Pulmonary artery endothelial cell (primary cell): ENCODE data around the gene VWA5B2. TPM values are rescaled to one million over a fixed set of nuclear protein-coding genes. Genes with fewer than 3 reads are reported as not detected.
"Not testable (repeated sequence)": the region's sequence is repeated elsewhere in the genome, so short reads cannot be mapped to it uniquely, and the experiment has no call there.

Source experiments
- DNase-seq: peaks from one replicate; pipeline ENCODE4 v3.0.0-alpha.2; 2011; ENCODE audit warnings: low read depth, low spot score
- total RNA-seq: library from RNA; depleted of rRNA; stranded (reverse); fragments of >200 nt; gene quantifications from 2 replicates; pipeline ENCODE4 v1.2.3, GENCODE V29; 2014

The VWA5B2 gene
- total RNA-seq, 1 donor from 2014 or later, result not detected

DNA sequence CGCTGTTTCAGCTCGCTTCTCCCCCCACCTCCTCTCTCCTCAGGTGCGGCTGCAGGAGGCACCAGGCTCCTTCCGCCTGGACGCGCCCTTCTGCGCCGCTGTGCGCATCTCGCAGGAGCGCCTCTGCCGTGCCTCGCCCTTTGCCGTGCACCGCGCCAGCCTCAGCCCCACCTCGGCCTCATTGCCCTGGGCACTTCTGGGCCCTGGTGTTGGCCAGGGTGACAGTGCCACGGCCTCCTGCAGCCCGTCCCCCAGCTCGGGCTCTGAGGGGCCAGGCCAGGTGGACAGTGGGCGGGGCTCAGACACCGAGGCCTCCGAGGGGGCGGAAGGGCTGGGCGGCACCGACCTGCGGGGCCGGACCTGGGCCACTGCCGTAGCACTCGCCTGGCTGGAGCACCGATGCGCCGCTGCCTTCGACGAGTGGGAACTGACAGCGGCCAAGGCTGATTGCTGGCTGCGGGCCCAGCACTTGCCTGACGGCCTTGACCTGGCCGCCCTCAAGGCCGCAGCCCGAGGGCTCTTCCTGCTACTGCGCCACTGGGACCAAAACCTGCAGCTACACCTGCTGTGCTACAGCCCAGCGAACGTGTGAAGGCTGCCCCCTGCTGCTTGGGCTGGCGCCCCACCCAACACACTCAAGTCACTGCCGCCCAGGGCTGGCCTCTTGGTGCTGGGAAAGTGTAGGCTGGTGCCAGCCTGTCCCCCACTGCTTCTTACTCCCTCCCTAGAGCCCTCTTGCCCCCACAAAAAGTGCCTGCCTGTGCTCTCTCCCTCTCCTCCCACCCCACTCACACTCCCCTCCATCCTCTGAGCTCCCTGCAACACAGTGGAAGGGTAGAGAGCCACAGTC lies 12.3 kb downstream of the VWA5B2 start:
- DNase-seq, result no peak

DNA sequence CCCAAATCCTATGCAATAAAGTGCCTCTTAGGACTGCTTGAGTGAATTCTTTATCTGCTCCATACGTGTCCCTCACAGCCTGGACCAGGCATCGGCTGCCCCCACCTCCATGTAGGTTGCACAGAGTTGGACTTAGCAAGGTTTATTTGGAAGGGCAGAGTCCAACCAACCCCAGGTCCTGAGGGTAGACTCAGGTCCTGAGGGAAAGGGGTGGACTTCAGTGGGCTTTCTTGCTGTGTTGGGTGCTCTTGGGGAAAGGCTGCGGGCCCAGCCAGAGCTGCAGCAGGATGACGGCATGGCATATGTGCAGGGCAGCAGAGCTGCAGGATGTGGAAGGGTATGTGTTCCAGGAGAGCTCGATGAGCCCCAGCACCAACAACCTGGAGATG lies 12.9 kb downstream of the VWA5B2 start:
- no peak for DNase-seq

DNA sequence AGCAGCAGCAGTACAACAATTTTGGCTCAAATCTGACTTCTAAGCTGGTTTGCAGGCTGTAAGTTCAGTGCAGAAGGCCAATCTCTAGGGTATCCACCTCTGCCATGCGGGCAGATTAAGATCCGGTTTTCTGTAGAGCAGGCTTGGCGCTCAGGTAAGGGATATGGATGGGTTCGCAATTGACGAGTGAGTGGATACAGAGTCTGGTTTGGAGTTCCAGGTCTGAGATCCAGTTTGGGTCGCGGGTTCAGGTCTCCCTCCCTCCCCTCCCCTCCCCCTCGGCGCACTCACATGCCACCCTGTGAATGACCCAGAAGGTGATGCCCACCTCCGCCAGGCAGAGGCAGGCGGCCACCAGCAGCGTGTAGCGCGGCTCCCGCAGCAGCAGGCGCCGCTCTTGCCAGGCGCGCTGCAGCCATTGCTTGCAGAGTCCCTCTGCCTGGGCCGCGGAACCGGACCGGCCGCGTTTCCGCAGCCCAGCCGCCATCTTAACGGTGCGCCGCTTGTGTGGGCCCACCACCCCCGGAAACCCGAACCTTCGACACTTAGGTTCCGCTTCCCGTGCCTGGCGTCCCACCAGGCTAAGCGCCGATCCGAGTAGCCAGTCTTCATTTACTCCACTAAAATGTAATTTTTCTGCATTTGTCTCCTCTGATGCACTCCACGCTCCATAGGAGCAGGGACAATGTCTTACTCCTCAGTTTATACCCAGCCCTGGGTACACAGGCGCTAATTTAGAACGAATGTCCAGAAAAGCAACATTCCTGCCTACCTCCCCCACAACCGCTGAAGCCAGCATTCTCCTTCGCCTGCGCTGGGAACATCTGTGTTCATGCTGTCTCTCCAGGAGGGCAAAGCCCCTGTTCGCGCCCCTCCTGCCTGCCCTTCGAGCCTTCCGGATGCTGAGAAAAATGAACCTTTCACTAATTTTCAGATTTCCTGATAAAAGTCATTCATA lies 19.3 kb downstream of the VWA5B2 start, which contains the start of gene ALG3:
Gene ALG3, minus strand, starts transcription at position 509 of the 958 bp plus-strand sequence. Its CDS starts 22 bp downstream, at position 487.
- peak; percentile 64 for DNase-seq

DNA sequence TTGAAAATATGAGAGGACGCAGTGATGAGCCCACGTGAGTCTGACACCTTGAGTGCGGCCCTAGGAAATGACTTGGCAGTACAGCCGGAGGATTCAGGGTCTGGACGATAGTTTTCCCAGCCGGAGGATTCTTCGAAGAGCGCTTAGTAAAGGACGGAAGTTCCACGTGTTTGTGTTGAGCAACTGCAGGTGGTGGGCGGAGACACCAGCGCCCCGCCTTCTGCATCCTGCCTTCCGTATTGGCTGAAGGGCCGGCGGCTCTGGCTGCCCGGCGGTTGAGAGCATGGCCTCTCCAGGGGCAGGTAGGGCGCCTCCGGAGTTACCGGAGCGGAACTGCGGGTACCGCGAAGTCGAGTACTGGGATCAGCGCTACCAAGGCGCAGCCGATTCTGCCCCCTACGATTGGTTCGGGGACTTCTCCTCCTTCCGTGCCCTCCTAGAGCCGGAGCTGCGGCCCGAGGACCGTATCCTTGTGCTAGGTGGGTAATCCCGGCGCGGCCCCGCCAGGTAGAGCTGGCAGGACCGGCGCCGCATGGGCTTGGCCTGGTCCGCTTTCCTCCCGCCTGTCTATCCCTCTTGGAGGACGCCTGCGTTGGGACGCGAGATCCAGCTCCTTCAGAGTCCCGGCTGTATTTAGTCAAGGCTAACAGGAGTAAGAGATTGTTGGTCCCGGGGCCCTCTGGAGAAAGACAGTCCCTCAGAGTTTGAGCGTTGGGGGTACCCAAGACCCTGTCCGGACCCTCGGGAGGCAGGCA lies 20.2 kb downstream of the VWA5B2 start, which contains the start of gene EEF1AKMT4:
Gene EEF1AKMT4, plus strand, starts transcription at position 261 of the 755 bp plus-strand sequence. Its CDS starts 23 bp downstream, at position 284.
- DNase-seq, result peak; percentile 95

DNA sequence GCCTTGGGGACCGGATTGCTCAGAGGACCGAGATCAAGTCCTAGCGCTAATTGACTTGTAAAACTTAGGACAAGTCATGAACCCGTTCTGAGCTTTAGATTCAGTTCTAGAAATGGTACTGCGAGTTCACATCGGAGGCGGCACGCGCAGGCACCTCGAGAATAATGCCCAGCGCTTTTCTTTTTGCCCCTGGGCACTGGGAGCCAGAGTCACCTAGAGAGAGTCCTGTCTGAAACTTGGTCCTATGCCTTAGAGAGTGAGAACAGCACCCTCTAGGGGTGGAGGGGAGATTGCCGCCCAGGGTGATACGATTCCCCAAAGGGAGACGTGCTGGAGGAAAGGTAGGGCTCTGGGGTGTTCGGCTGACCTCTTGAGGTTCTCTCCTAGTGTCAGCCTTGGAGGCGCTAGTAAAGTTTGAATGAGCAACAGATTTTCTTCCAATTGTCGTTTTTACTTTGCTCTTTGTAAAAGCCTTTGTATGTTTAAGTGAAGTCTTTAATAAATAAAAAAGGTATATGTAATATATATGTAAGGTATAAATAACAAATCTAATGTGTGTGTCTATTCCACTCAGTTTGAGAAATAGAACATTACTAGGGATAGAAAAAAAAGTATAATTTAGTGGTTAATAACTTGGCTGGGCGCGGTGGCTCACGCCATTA lies 20.9 kb downstream of the VWA5B2 start:
- DNase-seq, result peak; percentile 64

DNA sequence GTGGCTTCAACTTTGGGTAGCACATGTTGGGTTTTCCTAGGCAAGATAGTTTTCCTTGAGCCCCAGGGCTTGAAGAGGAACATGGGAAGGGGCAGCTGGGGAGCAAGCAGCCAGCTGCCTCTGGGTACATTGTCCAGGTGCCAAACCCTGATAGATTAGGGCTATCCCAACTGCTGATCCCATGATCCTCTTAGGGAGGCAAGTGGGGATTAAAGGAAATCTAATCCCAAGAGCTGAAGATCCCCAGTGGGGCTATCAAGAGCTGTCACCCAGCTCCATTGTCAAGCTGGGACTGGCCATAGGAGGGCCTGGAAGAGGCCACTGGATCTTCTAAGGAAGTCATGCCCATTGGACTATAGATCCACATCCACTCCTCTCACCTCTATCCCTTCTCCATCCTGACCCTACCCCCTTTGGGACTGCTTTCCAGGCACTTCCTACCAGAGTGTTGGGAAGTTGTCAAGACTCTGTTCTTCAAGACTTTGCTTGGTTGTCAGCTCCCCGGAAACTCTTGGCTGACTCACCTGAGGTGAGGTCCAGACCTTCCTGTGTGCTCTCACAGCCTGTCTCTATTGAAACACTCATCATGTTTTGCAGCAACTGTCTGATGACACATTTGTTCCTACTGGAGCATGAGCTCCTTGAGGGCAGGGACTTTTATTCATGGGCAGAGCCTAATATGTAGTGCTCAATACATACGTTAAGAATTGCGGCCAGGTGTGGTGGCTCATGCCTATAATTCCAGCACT lies 26.1 kb downstream of the VWA5B2 start:
- DNase-seq, result no peak

DNA sequence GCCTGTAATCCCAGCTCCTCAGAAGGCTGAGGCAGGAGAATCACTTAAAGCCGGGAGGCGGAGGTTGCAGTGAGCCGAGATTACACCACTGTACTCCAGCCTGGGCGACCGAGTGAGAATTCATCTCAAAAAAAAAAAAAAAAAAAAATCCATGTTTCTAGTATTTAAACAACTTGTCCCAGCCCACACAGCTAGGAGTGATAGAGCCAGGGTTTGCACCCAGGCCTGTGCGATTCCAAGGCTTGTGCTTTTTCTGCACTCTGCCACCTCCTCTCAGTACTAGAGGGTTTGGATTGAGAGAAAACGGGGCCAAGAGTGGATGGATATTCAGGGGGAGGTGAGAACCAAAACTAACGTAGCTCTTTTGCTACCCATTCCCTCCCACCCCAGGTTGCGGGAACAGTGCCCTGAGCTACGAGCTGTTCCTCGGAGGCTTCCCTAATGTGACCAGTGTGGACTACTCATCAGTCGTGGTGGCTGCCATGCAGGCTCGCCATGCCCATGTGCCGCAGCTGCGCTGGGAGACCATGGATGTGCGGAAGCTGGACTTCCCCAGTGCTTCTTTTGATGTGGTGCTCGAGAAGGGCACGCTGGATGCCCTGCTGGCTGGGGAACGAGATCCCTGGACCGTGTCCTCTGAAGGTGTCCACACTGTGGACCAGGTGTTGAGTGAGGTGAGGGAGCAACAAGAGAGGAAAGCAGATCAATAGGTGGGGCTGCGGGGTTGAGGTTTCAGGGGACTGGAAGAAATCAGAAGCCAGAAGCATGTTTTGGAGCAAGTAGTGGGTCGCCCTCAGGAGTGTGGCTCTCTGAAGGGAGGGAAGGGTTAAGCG lies 27.9 kb downstream of the VWA5B2 start:
- no peak for DNase-seq

GRCh38 chr3:184258926-184259325 lies 29.5 kb downstream of the VWA5B2 start:
- DNase-seq, result no peak

DNA sequence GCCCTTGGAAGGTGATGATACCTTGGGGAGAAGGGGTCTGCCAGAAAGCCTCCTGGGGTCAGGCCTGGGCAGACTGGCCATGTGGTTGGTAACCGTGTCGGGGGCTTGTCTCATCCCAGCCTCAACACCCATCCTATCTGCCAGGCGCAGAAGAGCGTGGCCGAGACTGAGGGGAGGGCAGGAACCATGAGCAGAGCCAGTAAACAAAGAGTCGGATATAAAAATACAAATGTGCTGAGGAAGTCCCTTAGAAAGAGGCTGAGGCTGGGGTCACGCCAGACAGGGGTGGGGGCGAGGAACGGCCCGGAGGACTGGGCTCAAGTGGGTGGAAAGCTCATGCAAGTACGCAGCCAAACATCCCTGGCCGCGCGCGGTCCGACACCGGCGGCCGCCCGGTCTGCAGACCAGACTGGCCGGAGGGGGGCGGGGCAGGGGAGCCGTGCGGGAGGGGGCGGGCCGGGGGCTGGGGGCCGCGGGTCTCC lies 30.1 kb downstream of the VWA5B2 start:
- DNase-seq, result no peak

GRCh38 chr3:184259878-184260723 lies 30.7 kb downstream of the VWA5B2 start:
- no peak for DNase-seq

GRCh38 chr3:184260724-184261269 lies 31.4 kb downstream of the VWA5B2 start:
- no peak for DNase-seq

GRCh38 chr3:184261270-184261853 lies 32.0 kb downstream of the VWA5B2 start, which contains the start of gene CAMK2N2:
CAMK2N2 (minus strand) TSS chr3:184261553; CDS start chr3:184261285, 268 bp downstream.
- no peak for DNase-seq

DNA sequence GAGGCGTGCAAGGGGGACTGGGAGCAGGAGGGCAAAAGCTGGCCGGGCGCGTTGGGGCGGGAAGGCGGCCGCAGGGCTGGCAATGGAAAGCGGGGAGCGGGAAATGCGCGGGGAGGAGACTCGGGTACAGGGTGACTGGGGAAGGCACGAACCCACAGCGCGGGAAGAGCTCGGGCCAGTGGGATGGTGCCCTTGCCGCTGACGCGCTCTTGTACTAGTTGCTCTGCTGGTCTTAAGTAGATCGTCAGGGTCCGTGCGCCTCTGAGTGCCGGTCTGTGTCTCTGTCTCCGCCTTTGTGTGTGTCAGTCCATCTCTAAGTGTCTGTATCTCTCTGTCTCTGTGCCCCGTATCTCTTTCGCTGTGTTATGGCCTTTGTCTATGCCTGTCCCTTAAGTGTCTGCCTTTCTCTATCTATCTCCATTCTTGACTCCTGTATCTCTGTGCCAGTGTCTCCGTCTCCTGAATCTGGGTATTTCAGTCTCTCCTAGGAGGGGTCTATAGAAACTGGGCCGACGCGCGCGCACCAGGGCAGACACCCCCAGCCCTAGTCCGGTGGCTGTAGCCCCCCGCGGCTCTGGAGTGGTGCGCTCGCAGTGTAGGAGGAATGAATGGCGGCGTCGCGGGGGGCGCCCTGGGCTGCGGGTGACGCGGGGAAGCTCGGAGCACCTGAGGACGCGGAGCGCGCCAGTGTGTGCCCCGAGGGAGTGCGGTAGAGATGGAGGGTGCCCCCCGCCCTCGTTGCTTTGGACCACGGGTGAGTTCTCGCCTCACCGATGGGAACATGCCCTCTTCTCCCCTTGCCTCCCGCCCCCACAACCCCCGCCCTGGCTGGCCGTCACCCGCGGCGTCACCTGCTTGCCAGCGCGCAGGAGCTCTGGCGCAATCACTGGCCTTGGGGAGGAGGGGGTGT lies 32.7 kb downstream of the VWA5B2 start:
- no peak for DNase-seq

GRCh38 chr3:184262764-184263179 lies 33.4 kb downstream of the VWA5B2 start:
- no peak for DNase-seq

- not testable (repeated sequence) for DNase-seq
These were observed 37.9 kb downstream of the VWA5B2 start for GRCh38 chr3:184267249-184267648.

DNA sequence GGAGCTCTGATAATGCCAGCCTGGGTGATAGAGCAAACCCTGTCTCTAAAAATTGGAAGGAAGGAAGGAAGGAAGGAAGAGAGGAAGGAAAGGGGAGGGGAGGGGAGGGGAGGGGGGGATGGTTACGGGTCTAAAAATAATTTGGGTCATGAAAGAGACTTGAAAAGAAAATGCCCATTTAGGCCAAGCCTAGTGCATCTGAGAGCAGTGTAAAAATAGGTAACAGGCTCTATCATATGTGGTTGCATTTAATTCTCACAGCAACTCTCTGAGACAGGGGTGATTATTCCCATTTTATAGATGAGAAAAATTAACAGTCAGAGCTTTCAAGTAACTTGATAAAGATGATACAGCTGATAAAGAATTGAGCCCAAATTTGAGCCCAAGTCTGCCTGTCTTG lies 42.9 kb downstream of the VWA5B2 start:
- no peak for DNase-seq
